Liver (tissue), 3 donors: ENCODE results near the gene ELK4.

Experiments used
- CTCF ChIP-seq: fragments of 150-350 bp; IDR thresholded peaks from 2 replicates; pipeline ENCODE4 v1.5.1; 2017; ENCODE audit warnings: improper control_type of control experiment, low read depth, low read length; ENCODE audit not compliant: missing input control
- EGR1 ChIP-seq, 2 donors: IDR thresholded peaks; 2 replicates each; pipeline ENCODE4 v1.6.1; 2016 to 2018; ENCODE audit warnings: antibody characterized with exemption in 2 of 2, low read depth in 2 of 2
- MAX ChIP-seq: IDR thresholded peaks from 2 replicates; pipeline ENCODE4 v1.6.1; 2016; ENCODE audit warnings: antibody characterized with exemption
- donor health status: healthy.
- donor health status: healthy.

GRCh38 chr1:205658943-205659581 is 27.3 kb upstream of the ELK4 start:
- TF ChIP-seq MAX: no peak
- no peak for TF ChIP-seq EGR1 (IDR thresholded peaks at IDR 0.05; ENCODE audit: low read depth in 2 of 2)
- peak; percentile 92 for TF ChIP-seq CTCF
